Activated naive CD8-positive, alpha-beta T cell treated with anti-CD3 and anti-CD28 coated beads, Interleukin-2, amount 10 ng/mL, durations not matched to agents 7 days and 5 days (primary cell): ENCODE data around the gene CCS. TPM values are rescaled to one million over a fixed set of nuclear protein-coding genes. Genes with fewer than 3 reads are reported as not detected.
A peak's percentile ranks its signal among the peaks of the same experiment; 100 is the strongest.

Experiments used
- ATAC-seq: fragments of 150-1000 bp; cut with Tn5 transposase; one replicate; pipeline ENCODE4 v1.10.0; 2021; ENCODE audit warnings: low read depth, moderate library complexity
- POLR2A ChIA-PET: fragments of 350-600 bp; sonication (Branson Sonifier 250); formaldehyde crosslinking; loops from one replicate; lab custom pipeline; 2021; ENCODE audit warnings: antibody characterized with exemption; lab: Charles Lee
- DNase-seq: peaks from one replicate; pipeline ENCODE4 v3.0.0; 2021
- H3K27ac Mint-ChIP-seq: one replicate; pipeline ENCODE4 v1.8.0; 2022; ENCODE audit warnings: mild to moderate bottlenecking, mixed read lengths
- H3K27me3 Mint-ChIP-seq: one replicate; pipeline ENCODE4 v1.8.0; 2022; ENCODE audit warnings: mild to moderate bottlenecking, moderate library complexity, mixed read lengths
- H3K36me3 Mint-ChIP-seq: one replicate; pipeline ENCODE4 v1.8.0; 2021; ENCODE audit warnings: mild to moderate bottlenecking, mixed read lengths
- H3K4me1 Mint-ChIP-seq: one replicate; pipeline ENCODE4 v1.8.0; 2021; ENCODE audit warnings: mixed read lengths
- H3K4me3 Mint-ChIP-seq: one replicate; pipeline ENCODE4 v1.8.0; 2022; ENCODE audit warnings: mild to moderate bottlenecking, moderate library complexity, mixed read lengths
- H3K9me3 Mint-ChIP-seq: one replicate; pipeline ENCODE4 v1.8.0; 2021; ENCODE audit warnings: mixed read lengths
- total RNA-seq, 2 experiments: library from RNA; stranded (reverse); gene quantifications; one replicate each; pipeline ENCODE4 v1.2.3, GENCODE V29; 2021

CCS gene
- total RNA-seq, 2 experiments from 2014 or later = 46.6 to 47.5 TPM

- H3K27ac Mint-ChIP-seq = no peak overlapping the region
- H3K36me3 Mint-ChIP-seq = no peaks in the 10 kb centered on the region
- POLR2A ChIA-PET = interaction anchor here (0.9 to 2.1 kb wide), 3 partner anchors 9 to 15 kb away, joined by 3 to 12 read pairs (median 4); partner anchors contain the start of genes CCDC87 and RBM14
- peaks cover 9% of the 10 kb centered on the region for H3K4me1 Mint-ChIP-seq
- no peak overlapping the region for H3K4me3 Mint-ChIP-seq
- no peaks in the 10 kb centered on the region for H3K9me3 Mint-ChIP-seq
- ATAC-seq (no peak), DNase-seq (no peak)
- no peaks in the 10 kb centered on the region for H3K27me3 Mint-ChIP-seq
Observed at GRCh38 chr11:66607126-66607834, 14.3 kb downstream of the CCS start.

- DNase-seq (no peak), ATAC-seq (peak; percentile 52)
- no peaks in the 10 kb centered on the region for H3K9me3 Mint-ChIP-seq
- POLR2A ChIA-PET = interaction anchor here (1.1 kb wide), 1 partner anchor 17 kb away, joined by 3 read pairs; the partner anchor contains the start of genes CCDC87 and CCS
- H3K4me3 Mint-ChIP-seq = no peak overlapping the region
- no peaks in the 10 kb centered on the region for H3K36me3 Mint-ChIP-seq
- H3K27me3 Mint-ChIP-seq = no peaks in the 10 kb centered on the region
- H3K4me1 Mint-ChIP-seq = peaks cover 9% of the 10 kb centered on the region
- H3K27ac Mint-ChIP-seq = peak overlapping the region; percentile 56
Observed at GRCh38 chr11:66609721-66610617, 17.0 kb downstream of the CCS start.

GRCh38 chr11:66612458-66612857 is 19.5 kb downstream of the CCS start:
- DNase-seq = no peak
- Mint-ChIP-seq H3K27me3 (no peaks in the 10 kb centered on the region), H3K36me3 (peaks cover 5% of the 10 kb centered on the region), H3K27ac (no peak overlapping the region), H3K4me3 (no peak overlapping the region), H3K9me3 (no peaks in the 10 kb centered on the region), H3K4me1 (peaks cover 14% of the 10 kb centered on the region)
- no peak for ATAC-seq
- POLR2A ChIA-PET = interaction anchor here (1.2 kb wide), 1 partner anchor 26 kb away, joined by 6 read pairs; the partner anchor contains the start of gene RBM4

GRCh38 chr11:66614073-66614472 is 21.1 kb downstream of the CCS start:
- no peak for DNase-seq
- no peak for ATAC-seq
- POLR2A ChIA-PET = interaction anchor here (0.6 to 1.4 kb wide), 3 partner anchors 17 to 58 kb away, joined by 3 to 5 read pairs (median 5); partner anchors contain the start of gene RBM4
- peaks cover 21% of the 10 kb centered on the region for H3K36me3 Mint-ChIP-seq
- no peaks in the 10 kb centered on the region for H3K27me3 Mint-ChIP-seq
- no peak overlapping the region for H3K4me3 Mint-ChIP-seq
- H3K27ac Mint-ChIP-seq = no peak overlapping the region
- H3K9me3 Mint-ChIP-seq = no peaks in the 10 kb centered on the region
- peaks cover 30% of the 10 kb centered on the region for H3K4me1 Mint-ChIP-seq

GRCh38 chr11:66616379-66617154 is 23.6 kb downstream of the CCS start, which contains the start of gene RBM14:
Gene RBM14 (plus strand): TSS chr11:66616630. CDS start chr11:66616721, 91 bp downstream.
- ATAC-seq (peak; percentile 96), DNase-seq (peak; percentile 97)
- Mint-ChIP-seq H3K4me3 (peak within 1 kb of the TSS; percentile 96), H3K27ac (peak within 1 kb of the TSS; percentile 97), H3K27me3 (no peaks in the 10 kb centered on the region), H3K4me1 (peaks cover 35% of the 10 kb centered on the region), H3K36me3 (peaks cover 34% of the 10 kb centered on the region), H3K9me3 (no peaks in the 10 kb centered on the region)
- POLR2A ChIA-PET = interaction anchor here (0.6 to 10.4 kb wide), 26 partner anchors 8 to 304 kb away, joined by 3 to 211 read pairs (median 4); partner anchors contain the start of genes ACTN3, B4GAT1, BBS1 and CCDC87

- ATAC-seq = no peak
Observed at GRCh38 chr11:66617155-66617834, 24.3 kb downstream of the CCS start.

GRCh38 chr11:66619080-66619554 is 26.1 kb downstream of the CCS start:
- POLR2A ChIA-PET = interaction anchor here (0.6 to 10.4 kb wide), 12 partner anchors 8 to 843 kb away, joined by 3 to 211 read pairs (median 4); partner anchors contain the start of genes ACTN3, CCDC87, CCS and RBM4
- ATAC-seq = peak; percentile 11
- Mint-ChIP-seq H3K9me3 (no peaks in the 10 kb centered on the region), H3K27me3 (no peaks in the 10 kb centered on the region), H3K36me3 (peaks cover 50% of the 10 kb centered on the region), H3K27ac (peak overlapping the region; percentile 97), H3K4me1 (peaks cover 59% of the 10 kb centered on the region), H3K4me3 (peak overlapping the region; percentile 96)
- DNase-seq = no peak

More at GRCh38 chr11:66617155-66617834, 24.3 kb downstream of the CCS start:
- POLR2A ChIA-PET = interaction anchor here (0.6 to 10.4 kb wide), 24 partner anchors 9 to 607 kb away, joined by 3 to 211 read pairs (median 5); partner anchors contain the start of genes ACTN3, B4GAT1, BBS1 and CCDC87
- no peaks in the 10 kb centered on the region for H3K27me3 Mint-ChIP-seq
- DNase-seq = no peak
- H3K4me1 Mint-ChIP-seq = peaks cover 41% of the 10 kb centered on the region
- H3K9me3 Mint-ChIP-seq = no peaks in the 10 kb centered on the region
- H3K4me3 Mint-ChIP-seq = peak overlapping the region; percentile 96
- H3K27ac Mint-ChIP-seq = peak overlapping the region; percentile 97
- H3K36me3 Mint-ChIP-seq = peaks cover 36% of the 10 kb centered on the region

- Mint-ChIP-seq H3K27me3 (no peaks in the 10 kb centered on the region), H3K36me3 (peaks cover 49% of the 10 kb centered on the region), H3K4me3 (no peak overlapping the region), H3K27ac (no peak overlapping the region), H3K9me3 (no peaks in the 10 kb centered on the region), H3K4me1 (peaks cover 44% of the 10 kb centered on the region)
- ATAC-seq (no peak), DNase-seq (no peak)
- POLR2A ChIA-PET = interaction anchor here (1.2 to 10.4 kb wide), 4 partner anchors 8 to 29 kb away, joined by 3 to 211 read pairs (median 4); partner anchors contain the start of genes RBM14 and RBM4
Observed at GRCh38 chr11:66624450-66624849, 31.5 kb downstream of the CCS start.

- POLR2A ChIA-PET = interaction anchor here (1.2 to 10.4 kb wide), 4 partner anchors 9 to 30 kb away, joined by 3 to 211 read pairs (median 4); partner anchors contain the start of genes RBM14 and RBM4
- no peaks in the 10 kb centered on the region for H3K9me3 Mint-ChIP-seq
- peaks cover 43% of the 10 kb centered on the region for H3K4me1 Mint-ChIP-seq
- no peaks in the 10 kb centered on the region for H3K27me3 Mint-ChIP-seq
- no peak overlapping the region for H3K27ac Mint-ChIP-seq
- H3K36me3 Mint-ChIP-seq = peaks cover 52% of the 10 kb centered on the region
- DNase-seq = no peak
- H3K4me3 Mint-ChIP-seq = no peak overlapping the region
- ATAC-seq = no peak
Observed at GRCh38 chr11:66625041-66625751, 32.2 kb downstream of the CCS start.

GRCh38 chr11:66625752-66626149 is 32.8 kb downstream of the CCS start:
- Mint-ChIP-seq H3K4me1 (peaks cover 40% of the 10 kb centered on the region), H3K27ac (no peak overlapping the region), H3K9me3 (no peaks in the 10 kb centered on the region), H3K4me3 (no peak overlapping the region), H3K27me3 (no peaks in the 10 kb centered on the region), H3K36me3 (peaks cover 52% of the 10 kb centered on the region)
- ATAC-seq (no peak), DNase-seq (no peak)
- POLR2A ChIA-PET = interaction anchor here (1.5 to 10.4 kb wide), 2 partner anchors 9 to 10 kb away, joined by 4 to 211 read pairs; partner anchors contain the start of gene RBM4

- Mint-ChIP-seq H3K4me1 (peaks cover 37% of the 10 kb centered on the region), H3K9me3 (no peaks in the 10 kb centered on the region), H3K27me3 (no peaks in the 10 kb centered on the region), H3K4me3 (no peak overlapping the region), H3K27ac (no peak overlapping the region), H3K36me3 (peaks cover 49% of the 10 kb centered on the region)
- DNase-seq (no peak), ATAC-seq (no peak)
- POLR2A ChIA-PET = interaction anchor here (1.5 kb wide), 1 partner anchor 9 kb away, joined by 4 read pairs; no protein-coding TSS in a partner anchor
Observed at GRCh38 chr11:66626382-66626781, 33.4 kb downstream of the CCS start.
